ELF-1 (cell line): ENCODE measurements around the gene CCDC146.
"Not testable (repeated sequence)": the region's sequence is repeated elsewhere in the genome, so short reads cannot be mapped to it uniquely, and the experiment has no call there.

Experiments used
- DNase-seq: peaks from one replicate; pipeline ENCODE4 v3.0.0-alpha.2; 2016; ENCODE audit warnings: low read depth, low spot score

The CCDC146 gene

DNA sequence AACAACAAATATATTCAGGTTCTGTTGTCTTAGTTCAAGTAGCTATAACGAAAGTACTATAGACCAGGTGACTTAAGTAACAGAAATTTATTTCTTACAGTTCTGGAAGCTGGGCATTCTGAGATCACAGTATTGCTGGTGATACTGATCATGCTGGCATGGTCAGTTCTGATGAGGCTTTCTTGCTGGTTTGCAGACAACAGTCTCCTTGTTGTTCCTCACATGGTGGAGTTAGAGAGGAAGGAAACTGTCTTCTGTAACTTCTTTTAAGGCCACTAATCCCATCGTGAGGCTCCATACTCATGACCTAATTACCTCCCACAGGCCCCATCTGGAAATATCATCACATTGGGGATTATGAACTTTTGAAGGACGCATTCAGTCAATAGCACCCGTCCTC is 17.9 kb downstream of the CCDC146 start:
- not testable (repeated sequence) for DNase-seq

DNA sequence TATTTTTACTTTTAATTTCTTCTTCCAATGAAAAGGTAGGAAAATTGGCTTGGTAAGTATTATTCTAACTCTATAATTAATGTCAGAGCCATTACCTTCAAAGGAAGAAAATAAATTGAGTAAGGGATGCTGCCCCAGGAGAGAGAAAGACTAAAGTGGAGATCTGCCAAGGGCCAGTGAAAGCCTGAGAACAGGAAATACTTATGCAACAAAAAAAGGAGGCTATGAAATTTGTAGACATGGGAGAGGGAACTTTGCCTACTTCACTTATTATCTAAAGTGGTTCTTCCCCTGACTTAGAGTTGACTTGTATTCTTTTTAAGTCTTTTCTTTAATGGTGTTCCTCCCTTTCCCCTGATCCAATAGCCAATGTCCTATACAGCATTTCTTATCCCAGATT is 29.8 kb downstream of the CCDC146 start:
- DNase-seq = not testable (repeated sequence)

DNA sequence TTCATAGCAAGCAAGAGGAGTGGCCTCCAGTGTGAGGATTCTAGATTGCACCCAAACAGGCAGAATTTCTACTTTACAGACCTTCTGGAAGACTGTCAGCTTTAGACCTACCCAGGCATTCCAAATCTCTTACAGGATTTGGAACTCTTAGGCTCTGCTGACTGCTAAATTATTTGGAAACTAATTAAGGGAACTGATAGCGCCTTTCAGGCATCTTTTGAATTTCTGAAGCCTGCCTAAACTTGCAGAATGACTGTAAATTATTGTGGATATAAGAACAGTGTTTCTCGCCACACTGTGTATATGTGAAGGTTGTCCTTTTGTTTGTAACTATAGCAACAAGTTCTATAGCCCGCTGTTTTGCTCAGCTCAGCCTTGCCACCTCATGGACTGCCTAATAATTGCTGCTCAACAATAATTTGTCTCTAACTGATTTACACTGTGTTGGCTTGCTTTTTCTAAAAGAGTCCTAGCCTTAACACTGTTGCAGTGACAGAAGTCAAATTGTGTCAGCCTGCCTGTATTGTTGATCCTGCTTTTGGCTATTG is 32.6 kb downstream of the CCDC146 start:
- not testable (repeated sequence) for DNase-seq

- DNase-seq = not testable (repeated sequence)
Measured at GRCh38 chr7:77155601-77156377, 33.4 kb downstream of the CCDC146 start.

GRCh38 chr7:77157034-77157433 is 34.6 kb downstream of the CCDC146 start:
- not testable (repeated sequence) for DNase-seq

GRCh38 chr7:77157446-77157845 is 35.0 kb downstream of the CCDC146 start:
- DNase-seq = no peak

GRCh38 chr7:77171073-77171472 is 48.7 kb downstream of the CCDC146 start:
- DNase-seq = not testable (repeated sequence)

GRCh38 chr7:77172437-77173172 is 50.2 kb downstream of the CCDC146 start:
- not testable (repeated sequence) for DNase-seq

GRCh38 chr7:77174418-77174817 is 52.0 kb downstream of the CCDC146 start:
- not testable (repeated sequence) for DNase-seq

- DNase-seq = not testable (repeated sequence)
Measured at GRCh38 chr7:77175274-77175800, 52.9 kb downstream of the CCDC146 start.

- not testable (repeated sequence) for DNase-seq
Measured at GRCh38 chr7:77177321-77177904, 55.0 kb downstream of the CCDC146 start.

GRCh38 chr7:77178024-77178423 is 55.6 kb downstream of the CCDC146 start:
- DNase-seq = not testable (repeated sequence)

GRCh38 chr7:77181015-77181595 is 58.7 kb downstream of the CCDC146 start:
- DNase-seq = no peak

DNA sequence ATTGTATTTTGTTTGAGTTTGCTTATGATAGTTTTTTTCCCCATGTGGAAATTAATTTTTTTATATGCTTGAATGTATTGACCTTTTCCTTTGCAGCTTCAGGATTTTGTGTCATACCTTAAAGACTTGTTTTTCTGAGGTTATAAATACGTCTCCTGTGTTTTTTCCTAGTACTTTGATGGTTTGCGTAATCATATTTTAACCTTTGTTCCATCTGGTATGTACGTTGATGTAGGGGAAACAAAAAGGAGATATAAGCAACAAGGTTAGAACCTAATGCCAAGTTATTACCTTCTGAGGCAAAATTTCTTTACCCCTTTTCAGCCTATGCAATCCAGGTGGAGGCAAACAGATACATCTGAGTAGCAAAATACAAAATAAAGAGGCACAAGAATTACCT is 59.3 kb downstream of the CCDC146 start:
- DNase-seq = no peak

- DNase-seq = no peak
Measured at GRCh38 chr7:77182261-77182660, 59.8 kb downstream of the CCDC146 start.

- no peak for DNase-seq
Measured at GRCh38 chr7:77184463-77184862, 62.0 kb downstream of the CCDC146 start.

DNA sequence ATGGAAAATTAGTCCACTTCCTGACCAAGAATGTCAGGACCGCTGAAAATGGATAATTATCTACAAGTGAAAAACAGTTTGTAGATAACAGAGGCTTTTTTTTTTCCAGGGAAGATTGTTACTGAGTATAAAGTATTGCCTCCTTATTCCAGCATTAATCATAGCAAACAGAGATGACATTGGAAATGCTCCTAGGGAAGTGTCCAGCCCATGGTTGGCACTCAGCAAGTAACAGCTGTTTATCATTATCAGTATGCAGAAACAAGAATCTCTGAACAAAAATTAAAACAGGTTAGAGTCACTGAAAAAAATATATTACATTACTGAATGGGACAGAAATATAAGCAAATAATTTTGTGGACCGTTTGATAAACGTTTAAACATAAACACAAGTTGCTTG is 62.6 kb downstream of the CCDC146 start:
- no peak for DNase-seq

- DNase-seq = no peak
Measured at GRCh38 chr7:77185866-77186265, 63.5 kb downstream of the CCDC146 start.

GRCh38 chr7:77188731-77189437 is 66.5 kb downstream of the CCDC146 start:
- DNase-seq = no peak

- DNase-seq = no peak
Measured at GRCh38 chr7:77197141-77197540, 74.7 kb downstream of the CCDC146 start.
